Stimulated activated CD8-positive, alpha-beta memory T cell treated with anti-CD3 and anti-CD28 coated beads, Interleukin-12 subunit alpha, Interleukin-12 subunit beta, amount 100 ng/mL, for 1 hour (primary cell): ENCODE data around the gene RBMS3.
"Not testable (repeated sequence)": the region's sequence is repeated elsewhere in the genome, so short reads cannot be mapped to it uniquely, and the experiment has no call there.

Source experiments
- DNase-seq: peaks from one replicate; pipeline ENCODE4 v3.0.0-alpha.2; 2020; ENCODE audit warnings: low read depth

RBMS3 gene

GRCh38 chr3:29280404-29281093, at the start of gene RBMS3:
TSS of gene RBMS3 (plus strand) at chr3:29281071.
- no peak for DNase-seq

- not testable (repeated sequence) for DNase-seq
Observed at GRCh38 chr3:29233126-29233525, 47.7 kb upstream of the RBMS3 start.

GRCh38 chr3:29236146-29236840, 44.6 kb upstream of the RBMS3 start:
- DNase-seq, result no peak

- no peak for DNase-seq
Observed at GRCh38 chr3:29239376-29239775, 41.5 kb upstream of the RBMS3 start.

GRCh38 chr3:29240248-29240647, 40.6 kb upstream of the RBMS3 start:
- DNase-seq, result no peak

GRCh38 chr3:29240887-29241286, 40.0 kb upstream of the RBMS3 start:
- no peak for DNase-seq

- DNase-seq, result no peak
Observed at GRCh38 chr3:29241855-29242254, 39.0 kb upstream of the RBMS3 start.

- DNase-seq, result no peak
Observed at GRCh38 chr3:29242296-29242695, 38.6 kb upstream of the RBMS3 start.

GRCh38 chr3:29245441-29245840, 35.4 kb upstream of the RBMS3 start:
- no peak for DNase-seq

GRCh38 chr3:29247088-29247745, 33.7 kb upstream of the RBMS3 start:
- DNase-seq, result no peak

- no peak for DNase-seq
Observed at GRCh38 chr3:29249829-29250345, 31.0 kb upstream of the RBMS3 start.

GRCh38 chr3:29255854-29256696, 24.8 kb upstream of the RBMS3 start:
- no peak for DNase-seq

GRCh38 chr3:29258161-29258560, 22.7 kb upstream of the RBMS3 start:
- DNase-seq, result no peak

- no peak for DNase-seq
Observed at GRCh38 chr3:29261119-29261518, 19.8 kb upstream of the RBMS3 start.

- no peak for DNase-seq
Observed at GRCh38 chr3:29263476-29263875, 17.4 kb upstream of the RBMS3 start.

GRCh38 chr3:29265509-29266072, 15.3 kb upstream of the RBMS3 start:
- no peak for DNase-seq

- no peak for DNase-seq
Observed at GRCh38 chr3:29267226-29267625, 13.6 kb upstream of the RBMS3 start.

GRCh38 chr3:29268651-29269050, 12.2 kb upstream of the RBMS3 start:
- DNase-seq, result no peak

- DNase-seq, result no peak
Observed at GRCh38 chr3:29270752-29271151, 10.1 kb upstream of the RBMS3 start.

- DNase-seq, result no peak
Observed at GRCh38 chr3:29271475-29271874, 9.4 kb upstream of the RBMS3 start.

- DNase-seq, result no peak
Observed at GRCh38 chr3:29274667-29275066, 6.2 kb upstream of the RBMS3 start.

- DNase-seq, result no peak
Observed at GRCh38 chr3:29275309-29275708, 5.6 kb upstream of the RBMS3 start.
